ENCODE data around the gene TGFBR3.

The TGFBR3 gene

DNA sequence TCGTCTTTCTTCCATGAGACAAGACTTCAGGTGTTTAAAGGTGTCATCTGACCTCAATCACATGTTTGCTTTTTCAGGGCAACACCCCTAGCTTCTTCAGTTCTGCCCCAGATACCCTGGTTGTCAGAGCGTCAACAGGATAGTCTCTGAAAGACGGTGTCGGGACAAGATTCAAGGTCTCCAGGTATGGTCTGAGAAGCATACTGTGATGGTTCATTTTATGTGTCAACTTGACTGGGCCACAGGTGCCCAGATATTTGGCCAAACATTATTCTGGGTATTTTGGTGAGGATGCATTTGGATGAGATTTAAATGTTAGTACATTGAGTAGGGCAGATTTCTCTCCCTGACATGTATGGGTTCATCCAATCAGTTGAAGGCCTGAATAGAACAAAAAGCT is 148.3 kb downstream of the TGFBR3 start:
- H3K4me3 Mint-ChIP-seq: no peak overlapping the region
- TF ChIP-seq, protein P1, sequence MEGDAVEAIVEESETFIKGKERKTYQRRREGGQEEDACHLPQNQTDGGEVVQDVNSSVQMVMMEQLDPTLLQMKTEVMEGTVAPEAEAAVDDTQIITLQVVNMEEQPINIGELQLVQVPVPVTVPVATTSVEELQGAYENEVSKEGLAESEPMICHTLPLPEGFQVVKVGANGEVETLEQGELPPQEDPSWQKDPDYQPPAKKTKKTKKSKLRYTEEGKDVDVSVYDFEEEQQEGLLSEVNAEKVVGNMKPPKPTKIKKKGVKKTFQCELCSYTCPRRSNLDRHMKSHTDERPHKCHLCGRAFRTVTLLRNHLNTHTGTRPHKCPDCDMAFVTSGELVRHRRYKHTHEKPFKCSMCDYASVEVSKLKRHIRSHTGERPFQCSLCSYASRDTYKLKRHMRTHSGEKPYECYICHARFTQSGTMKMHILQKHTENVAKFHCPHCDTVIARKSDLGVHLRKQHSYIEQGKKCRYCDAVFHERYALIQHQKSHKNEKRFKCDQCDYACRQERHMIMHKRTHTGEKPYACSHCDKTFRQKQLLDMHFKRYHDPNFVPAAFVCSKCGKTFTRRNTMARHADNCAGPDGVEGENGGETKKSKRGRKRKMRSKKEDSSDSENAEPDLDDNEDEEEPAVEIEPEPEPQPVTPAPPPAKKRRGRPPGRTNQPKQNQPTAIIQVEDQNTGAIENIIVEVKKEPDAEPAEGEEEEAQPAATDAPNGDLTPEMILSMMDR (IDR thresholded peaks at IDR 0.05): no peak
- H3K27me3 Mint-ChIP-seq (ENCODE audit: low read depth, poor library complexity): peaks cover 4% of the 10 kb centered on the region
- no peak for DNase-seq
- peaks cover 61% of the 10 kb centered on the region for H3K4me1 Mint-ChIP-seq
- no peak overlapping the region for H3K27ac Mint-ChIP-seq
- peaks cover 16% of the 10 kb centered on the region for H3K36me3 Mint-ChIP-seq (ENCODE audit: low read depth)
- peaks cover 13% of the 10 kb centered on the region for H3K9me3 Mint-ChIP-seq

DNA sequence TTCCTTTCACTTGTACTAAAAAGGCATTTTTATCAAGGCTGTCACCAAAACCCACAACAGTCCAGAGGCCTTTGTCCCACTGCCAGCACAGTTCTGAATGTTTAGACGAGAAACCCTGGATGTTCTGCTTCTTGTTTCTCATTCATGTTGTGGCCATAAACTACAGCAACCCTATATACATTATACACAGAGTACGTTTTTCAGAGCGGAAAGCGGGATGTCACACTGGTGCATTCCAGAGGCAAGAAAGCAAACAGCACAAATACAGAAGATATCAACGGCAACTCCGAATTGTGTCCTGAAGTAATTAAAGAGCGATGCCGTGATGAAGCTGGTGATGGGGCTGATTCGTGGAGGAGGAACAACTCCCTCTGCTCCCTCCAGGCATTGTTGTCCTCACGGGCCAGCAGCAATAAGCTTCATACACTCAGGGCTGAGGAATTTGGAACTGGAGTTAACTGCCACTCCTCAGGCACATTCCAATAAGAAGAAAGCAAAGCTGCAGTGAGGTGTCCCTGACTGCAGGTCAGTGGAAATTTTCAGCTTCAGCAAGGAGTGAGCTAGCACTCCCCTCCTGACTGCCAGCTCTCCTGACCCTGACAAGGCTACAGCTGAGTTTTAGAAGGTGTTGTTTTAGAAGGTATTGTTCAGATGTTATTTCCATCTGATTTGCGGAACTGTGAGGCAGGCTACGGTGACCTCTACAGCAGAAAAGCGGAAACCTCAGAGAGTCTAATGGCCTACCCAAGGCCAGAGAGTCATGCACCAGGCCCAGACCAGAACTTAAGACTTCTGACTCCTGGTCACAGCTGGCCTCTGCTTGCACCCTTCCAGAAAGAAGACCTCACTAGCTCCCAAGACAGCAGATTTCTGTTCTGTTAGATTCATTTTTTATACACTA is 149.0 kb downstream of the TGFBR3 start:
- peak overlapping the region; percentile 96 for H3K27ac Mint-ChIP-seq
- DNase-seq: peak; percentile 6
- H3K4me3 Mint-ChIP-seq: no peak overlapping the region

DNA sequence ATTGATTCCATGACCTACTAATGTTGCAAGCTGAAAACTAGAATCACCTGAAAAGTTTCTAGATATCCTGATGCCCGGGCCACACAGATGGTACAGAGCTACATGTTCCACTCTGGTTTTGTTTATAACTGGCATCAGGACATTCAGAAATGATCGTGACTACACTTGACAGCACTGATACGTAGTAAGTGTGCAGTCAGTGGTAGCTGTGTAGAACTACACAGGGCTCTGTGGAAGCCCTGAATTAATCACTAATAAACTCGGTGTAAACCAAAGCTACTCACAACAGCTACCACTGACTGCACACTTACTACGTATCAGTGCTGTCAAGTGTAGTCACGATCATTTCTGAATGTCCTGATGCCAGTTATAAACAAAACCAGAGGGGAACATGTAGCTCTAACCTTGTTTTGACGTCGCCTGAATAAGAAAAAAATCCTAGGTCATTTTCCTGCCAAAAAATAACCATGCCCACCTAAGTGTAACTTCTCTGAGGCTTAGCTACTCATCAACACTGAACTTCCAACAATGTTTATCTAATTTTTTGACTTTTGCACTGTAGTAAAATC is 149.7 kb downstream of the TGFBR3 start:
- Mint-ChIP-seq H3K4me1 (peaks cover 62% of the 10 kb centered on the region), H3K4me3 (no peak overlapping the region), H3K9me3 (peaks cover 13% of the 10 kb centered on the region), H3K27me3 (ENCODE audit: low read depth, poor library complexity) (peaks cover 4% of the 10 kb centered on the region), H3K27ac (peak overlapping the region; percentile 96), H3K36me3 (ENCODE audit: low read depth) (peaks cover 16% of the 10 kb centered on the region)
- TF ChIP-seq, protein P1 (IDR thresholded peaks at IDR 0.05): no peak
- DNase-seq: no peak

More for the DNA sequence above, 149.0 kb downstream of the TGFBR3 start:
- peaks cover 61% of the 10 kb centered on the region for H3K4me1 Mint-ChIP-seq
- TF ChIP-seq, protein P1 (IDR thresholded peaks at IDR 0.05): no peak
- H3K9me3 Mint-ChIP-seq: peaks cover 13% of the 10 kb centered on the region
- peaks cover 4% of the 10 kb centered on the region for H3K27me3 Mint-ChIP-seq (ENCODE audit: low read depth, poor library complexity)
- peaks cover 16% of the 10 kb centered on the region for H3K36me3 Mint-ChIP-seq (ENCODE audit: low read depth)

GRCh38 chr1:91735266-91735845 is 150.6 kb downstream of the TGFBR3 start:
- DNase-seq: no peak
- Mint-ChIP-seq H3K36me3 (ENCODE audit: low read depth) (peaks cover 16% of the 10 kb centered on the region), H3K27me3 (ENCODE audit: low read depth, poor library complexity) (peaks cover 4% of the 10 kb centered on the region), H3K4me3 (no peak overlapping the region), H3K27ac (no peak overlapping the region), H3K4me1 (peaks cover 67% of the 10 kb centered on the region), H3K9me3 (peaks cover 13% of the 10 kb centered on the region)
- TF ChIP-seq, protein P1 (IDR thresholded peaks at IDR 0.05): no peak

- H3K4me3 Mint-ChIP-seq: no peak overlapping the region
- H3K4me1 Mint-ChIP-seq: peaks cover 73% of the 10 kb centered on the region
- H3K27ac Mint-ChIP-seq: peak overlapping the region; percentile 19
- peaks cover 4% of the 10 kb centered on the region for H3K27me3 Mint-ChIP-seq (ENCODE audit: low read depth, poor library complexity)
- H3K36me3 Mint-ChIP-seq (ENCODE audit: low read depth): peaks cover 16% of the 10 kb centered on the region
- TF ChIP-seq, protein P1 (IDR thresholded peaks at IDR 0.05): no peak
- H3K9me3 Mint-ChIP-seq: peaks cover 13% of the 10 kb centered on the region
- no peak for DNase-seq
These were observed 151.2 kb downstream of the TGFBR3 start for GRCh38 chr1:91734761-91735160.
